ENCODE measurements around the gene SESTD1. TPM values are rescaled to one million over a fixed set of nuclear protein-coding genes. Genes with fewer than 3 reads are reported as not detected.

The SESTD1 gene
- total and polyA plus RNA-seq, 2 of the 13 experiments (the other 11 are each of a cell fraction or from before 2014, with no cell fraction given): 74.4 to 101 TPM

- TF ChIP-seq MTERF4 (CRISPR knock-in tag; IDR thresholded peaks at IDR 0.05): no peak
- TF ChIP-seq MLLT10 (CRISPR knock-in tag; IDR thresholded peaks at IDR 0.05): no peak
- TF ChIP-seq ZNF614 (CRISPR knock-in tag; IDR thresholded peaks at IDR 0.05; ENCODE audit: borderline replicate concordance): no peak
- no peak for TF ChIP-seq AHDC1 (CRISPR knock-in tag; IDR thresholded peaks at IDR 0.05; ENCODE audit: borderline replicate concordance)
- TF ChIP-seq ZNF691 (CRISPR knock-in tag; IDR thresholded peaks at IDR 0.05; ENCODE audit: borderline replicate concordance, low read depth): no peak
- TF ChIP-seq ZFYVE20 (CRISPR knock-in tag; IDR thresholded peaks at IDR 0.05; ENCODE audit: borderline replicate concordance, low read depth): no peak
- no peak for TF ChIP-seq ZFP36L2 (CRISPR knock-in tag; IDR thresholded peaks at IDR 0.05)
- TF ChIP-seq ASH2L (IDR thresholded peaks at IDR 0.05; ENCODE audit: insufficient read length, low read depth, low read length): peak; percentile 28
- no peak for TF ChIP-seq RBAK (CRISPR knock-in tag; IDR thresholded peaks at IDR 0.05)
- TF ChIP-seq THAP11 (CRISPR knock-in tag; IDR thresholded peaks at IDR 0.05): peak; percentile 7; the same call in 1 of the 2 replicates
- TF ChIP-seq ZNF761 (CRISPR knock-in tag; conservative IDR thresholded peaks at IDR 0.05): 0 out of 2 replicates have a peak, but pooled peaks have one; percentile 54
- no peak for TF ChIP-seq BCL3 (CRISPR knock-in tag; IDR thresholded peaks at IDR 0.05)
- no peak for TF ChIP-seq TEAD3 (CRISPR knock-in tag; optimal IDR thresholded peaks at IDR 0.05; ENCODE audit: borderline replicate concordance)
- no peak for TF ChIP-seq KDM2A (CRISPR knock-in tag; IDR thresholded peaks at IDR 0.05; ENCODE audit: borderline replicate concordance, low read depth)
- no peak for TF ChIP-seq HMG20A (CRISPR knock-in tag; IDR thresholded peaks at IDR 0.05; ENCODE audit: borderline replicate concordance)
These were observed 464 bp upstream of the SESTD1 start (continued) for GRCh38 chr2:179265082-179265510.

Data from HepG2 (cell line).